Right lobe of liver (tissue), 6 donors: ENCODE measurements around the gene BCR. TPM values are rescaled to one million over a fixed set of nuclear protein-coding genes. Genes with fewer than 3 reads are reported as not detected.

Source experiments
- ATAC-seq, 4 donors: fragments of 200-7000 bp; cut with Tn5 transposase; one replicate each; pipeline ENCODE4 v1.9.1; 2020; ENCODE audit warnings: mild to moderate bottlenecking in 4 of 4, moderate library complexity in 4 of 4
- DNase-seq, 3 donors: peaks; one replicate each; pipeline ENCODE4 v3.0.0-alpha.2; 2020
- H3K27ac ChIP-seq, 3 donors: fragments of 200-600 bp; one replicate each; pipeline ENCODE4 v1.8.0; 2022
- H3K27me3 ChIP-seq, 2 donors: fragments of 200-600 bp; one replicate each; pipeline ENCODE4 v1.8.0; 2022
- H3K36me3 ChIP-seq, 4 donors: fragments of 200-600 bp; sonication (generic) in 1 of 4; one replicate each; pipeline versions ENCODE4 v1.5.1 to v1.8.0; 2017 to 2022; ENCODE audit warnings: control low read depth in 1 of 4
- H3K4me1 ChIP-seq, 4 donors: fragments of 200-600 bp; sonication (generic) in 1 of 4; one replicate each; pipeline versions ENCODE4 v1.5.1 to v1.8.0; 2017 to 2022; ENCODE audit warnings: control low read depth in 1 of 4
- H3K4me3 ChIP-seq, 3 donors: fragments of 200-600 bp; one replicate each; pipeline ENCODE4 v1.8.0; 2022
- H3K9me3 ChIP-seq, 4 donors: fragments of 200-600 bp; sonication (generic) in 1 of 4; one replicate each; pipeline versions ENCODE4 v1.5.1 to v1.8.0; 2017 to 2022; ENCODE audit warnings: control low read depth in 1 of 4
- POLR2A ChIP-seq: fragments of 450-650 bp; IDR thresholded peaks from one replicate; pipeline ENCODE4 v1.6.1; 2017; ENCODE audit warnings: antibody characterized with exemption, mild to moderate bottlenecking
- WGBS: methylation state at CpG from one replicate; pipeline ENCODE4 v1.1.6; 2018; ENCODE audit warnings: low coverage, low lambda C conversion rate; ENCODE audit not compliant: insufficient coverage; ENCODE audit errors: missing lambda C conversion rate; 5-methylcytosine and 5-hydroxymethylcytosine counted together
- intact Hi-C, 2 donors: fragments of 100-400 bp; cut with DNase I; formaldehyde crosslinking; loops; one replicate each; pipeline versions ENCODE4 v1.11.2 to v1.14.1; 2022
- total RNA-seq, 6 experiments: library from RNA; depleted of rRNA in 2 of 6; stranded (reverse); fragments of >200 nt in 2 of 6; fragmentation: NEBNext Ultra II Directional in 3 of 6; extraction: Animal tissue kit (Norgen Biotek cat#: 25700) in 3 of 6; gene quantifications; one replicate each; pipeline versions ENCODE4 v1.1.0 to v1.2.4, GENCODE V29; 2016 to 2023
- TF ChIP-seq, protein P1 (sequence below), 4 donors: fragments of 200-600 bp in 3 of 4; fragments of 450-650 bp in 1 of 4; IDR thresholded peaks; one replicate each; pipeline versions ENCODE4 v1.5.1 to v1.8.0; 2016 to 2022; ENCODE audit warnings: antibody characterized with exemption in 4 of 4, mild to moderate bottlenecking in 2 of 4
- donor health status: DM: no; HTN: yes; CAD: no.
- donor health status: DM: no; HTN: no; CAD: no.
- donor health status: DM: no; HTN: no; CAD: no.
- donor health status: DM: no; HTN: yes; CAD: no.
- donor health status: DM: no; HTN: yes; CAD: no.

BCR gene
- total RNA-seq, 6 experiments from 2014 or later, result 22.7 to 28.8 (median 24.3) TPM

GRCh38 chr22:23211622-23212021 lies 31.3 kb downstream of the BCR start:
- intact Hi-C loops, result no loop called here
- Histone ChIP-seq H3K9me3 (no peaks in the 10 kb centered on the region), H3K4me3 (no peak overlapping the region), H3K4me1 (peaks cover 0 to 13% (median 2%) of the 10 kb centered on the region in 4 donors), H3K27ac (no peak overlapping the region), H3K27me3 (no peaks in the 10 kb centered on the region), H3K36me3 (no peaks in the 10 kb centered on the region)
- ATAC-seq, result no peak
- TF ChIP-seq POLR2A, result no peak
- TF ChIP-seq, protein P1, sequence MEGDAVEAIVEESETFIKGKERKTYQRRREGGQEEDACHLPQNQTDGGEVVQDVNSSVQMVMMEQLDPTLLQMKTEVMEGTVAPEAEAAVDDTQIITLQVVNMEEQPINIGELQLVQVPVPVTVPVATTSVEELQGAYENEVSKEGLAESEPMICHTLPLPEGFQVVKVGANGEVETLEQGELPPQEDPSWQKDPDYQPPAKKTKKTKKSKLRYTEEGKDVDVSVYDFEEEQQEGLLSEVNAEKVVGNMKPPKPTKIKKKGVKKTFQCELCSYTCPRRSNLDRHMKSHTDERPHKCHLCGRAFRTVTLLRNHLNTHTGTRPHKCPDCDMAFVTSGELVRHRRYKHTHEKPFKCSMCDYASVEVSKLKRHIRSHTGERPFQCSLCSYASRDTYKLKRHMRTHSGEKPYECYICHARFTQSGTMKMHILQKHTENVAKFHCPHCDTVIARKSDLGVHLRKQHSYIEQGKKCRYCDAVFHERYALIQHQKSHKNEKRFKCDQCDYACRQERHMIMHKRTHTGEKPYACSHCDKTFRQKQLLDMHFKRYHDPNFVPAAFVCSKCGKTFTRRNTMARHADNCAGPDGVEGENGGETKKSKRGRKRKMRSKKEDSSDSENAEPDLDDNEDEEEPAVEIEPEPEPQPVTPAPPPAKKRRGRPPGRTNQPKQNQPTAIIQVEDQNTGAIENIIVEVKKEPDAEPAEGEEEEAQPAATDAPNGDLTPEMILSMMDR (IDR thresholded peaks at IDR 0.05), result no peak
- DNase-seq, result no peak
- 100% methylated on average over 2 of the region's 3 CpGs for WGBS

DNA sequence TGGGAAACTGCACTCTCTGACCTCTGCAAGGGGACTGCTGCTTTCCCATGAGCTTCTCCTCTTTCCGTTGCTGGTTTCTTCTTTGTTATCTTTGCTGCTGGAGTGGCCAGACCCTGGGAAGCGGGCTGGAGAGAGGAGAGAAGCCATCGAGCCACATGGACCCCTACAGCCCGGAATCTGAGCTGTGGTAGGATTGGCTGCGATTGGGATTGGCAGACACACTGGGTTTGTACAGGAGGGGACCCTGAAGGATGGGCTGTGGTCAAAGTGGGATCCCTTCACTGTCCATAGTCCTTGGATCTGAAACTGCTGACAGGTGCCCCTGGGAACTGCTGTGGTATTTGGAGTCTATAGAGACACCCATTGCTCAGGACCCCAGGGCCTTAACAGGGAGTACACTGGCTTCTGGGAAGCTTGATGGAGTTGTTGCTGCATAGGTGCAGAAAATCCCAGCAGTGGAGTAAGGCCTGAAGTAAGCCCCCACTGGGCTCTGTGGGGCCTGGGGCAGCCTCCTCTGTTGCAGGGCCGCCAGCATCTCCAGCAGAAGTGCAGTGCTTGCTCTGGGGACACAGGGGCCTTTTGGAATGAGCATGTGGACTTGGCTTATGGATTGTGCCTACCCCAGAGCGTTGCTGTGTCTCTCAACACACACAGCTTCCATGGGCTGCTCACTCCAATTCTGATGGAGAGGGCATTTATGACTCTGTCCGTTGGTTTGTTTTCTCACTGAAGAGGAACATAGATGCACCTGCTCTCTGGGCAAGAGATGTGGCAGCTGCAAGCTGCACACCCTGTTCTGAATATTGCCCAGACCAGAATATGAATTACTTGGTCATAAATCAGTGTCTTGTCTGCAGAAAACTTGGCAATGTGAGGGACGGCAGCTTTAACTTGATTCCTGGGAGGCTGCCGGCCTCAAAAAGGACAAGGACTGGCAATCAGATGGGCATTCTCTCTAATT lies 32.0 kb downstream of the BCR start:
- ATAC-seq (no peak), DNase-seq (peak in 1 of 3 donors; percentile 8)
- 70% methylated on average over 2 of the region's 10 CpGs for WGBS
- Histone ChIP-seq H3K9me3 (no peaks in the 10 kb centered on the region), H3K4me1 (peaks cover 0 to 20% (median 6%) of the 10 kb centered on the region in 4 donors), H3K27ac (no peak overlapping the region), H3K36me3 (no peaks in the 10 kb centered on the region), H3K27me3 (no peaks in the 10 kb centered on the region), H3K4me3 (no peak overlapping the region)
- intact Hi-C loops, result no loop called here
- TF ChIP-seq, protein P1 (IDR thresholded peaks at IDR 0.05), result no peak
- TF ChIP-seq POLR2A, result no peak

DNA sequence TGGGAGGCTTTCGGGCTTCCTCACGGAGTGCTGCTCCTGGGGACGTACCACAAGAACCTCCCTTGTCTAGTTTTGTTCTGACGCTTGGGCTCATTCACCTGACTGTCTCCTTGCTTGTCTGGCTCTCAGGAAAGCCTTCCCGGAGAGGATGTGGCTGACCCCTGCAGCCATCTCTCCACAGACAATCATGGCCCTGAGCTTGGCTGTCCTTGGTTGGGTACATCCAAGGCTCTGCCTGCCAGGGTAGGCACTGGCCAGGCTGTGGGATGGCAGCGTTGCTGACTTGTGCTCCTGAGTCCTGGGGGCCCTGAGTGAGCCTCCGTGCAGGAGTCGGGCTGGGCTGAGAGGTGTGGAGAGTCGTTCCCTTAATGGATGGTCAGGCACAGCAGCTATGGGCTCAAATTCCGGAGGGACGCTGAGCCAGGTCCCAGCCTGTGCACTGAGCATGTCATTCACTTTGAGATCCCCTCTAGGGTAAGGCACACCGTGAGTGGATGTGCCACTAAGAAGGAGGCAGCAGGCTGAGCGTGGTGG lies 32.8 kb downstream of the BCR start:
- no peaks in the 10 kb centered on the region for H3K36me3 ChIP-seq
- no peak overlapping the region for H3K27ac ChIP-seq
- H3K27me3 ChIP-seq, result no peaks in the 10 kb centered on the region
- no peaks in the 10 kb centered on the region for H3K9me3 ChIP-seq
- TF ChIP-seq, protein P1 (IDR thresholded peaks at IDR 0.05), result no peak
- TF ChIP-seq POLR2A, result no peak
- intact Hi-C loops, result no loop called here
- no peak overlapping the region for H3K4me3 ChIP-seq
- ATAC-seq (no peak), DNase-seq (peak in 1 of 3 donors; percentile 16)
- no CpG with 5 or more reads among the region's 13 CpGs for WGBS
- H3K4me1 ChIP-seq, result peaks cover 0 to 28% (median 7%) of the 10 kb centered on the region in 4 donors

- DNase-seq (peak in 1 of 3 donors; percentile 2), ATAC-seq (no peak)
- H3K36me3 ChIP-seq, result no peaks in the 10 kb centered on the region
- 69% methylated on average over 11 of the region's 11 CpGs for WGBS
- intact Hi-C loops, result no loop called here
- H3K4me3 ChIP-seq, result no peak overlapping the region
- no peaks in the 10 kb centered on the region for H3K27me3 ChIP-seq
- no peak overlapping the region for H3K27ac ChIP-seq
- no peak for TF ChIP-seq POLR2A
- TF ChIP-seq, protein P1 (IDR thresholded peaks at IDR 0.05), result no peak
- H3K9me3 ChIP-seq, result no peaks in the 10 kb centered on the region
- peaks cover 0 to 34% (median 11%) of the 10 kb centered on the region in 4 donors for H3K4me1 ChIP-seq
Observed at GRCh38 chr22:23213581-23214334, 33.4 kb downstream of the BCR start.
